Activated CD8-positive, alpha-beta T cell treated with anti-CD3 and anti-CD28 coated beads for 36 hours (primary cell): ENCODE results near the gene NFE2L1. TPM values are rescaled to one million over a fixed set of nuclear protein-coding genes. Genes with fewer than 3 reads are reported as not detected.
A peak's percentile ranks its signal among the peaks of the same experiment; 100 is the strongest.

Experiments
- ATAC-seq: fragments of 200-7000 bp; cut with Tn5 transposase; one replicate; pipeline ENCODE4 v1.10.0; 2021; ENCODE audit warnings: mild to moderate bottlenecking, moderate library complexity
- CTCF ChIA-PET: fragments of 350-600 bp; sonication (Branson Sonifier 250); formaldehyde crosslinking; loops from one replicate; lab custom pipeline; 2021; ENCODE audit warnings: antibody characterized with exemption; lab: Charles Lee
- POLR2A ChIA-PET: fragments of 350-600 bp; sonication (Branson Sonifier 250); formaldehyde crosslinking; loops from one replicate; lab custom pipeline; 2021; ENCODE audit warnings: antibody characterized with exemption; lab: Charles Lee
- DNase-seq: peaks from one replicate; pipeline ENCODE4 v3.0.0-alpha.2; 2020
- H3K27ac Mint-ChIP-seq: one replicate; pipeline ENCODE4 v1.8.0; 2021; ENCODE audit warnings: mild to moderate bottlenecking, mixed read lengths
- H3K27me3 Mint-ChIP-seq: one replicate; pipeline ENCODE4 v1.8.0; 2021; ENCODE audit warnings: mixed read lengths
- H3K36me3 Mint-ChIP-seq: one replicate; pipeline ENCODE4 v1.8.0; 2021; ENCODE audit warnings: low read depth, mixed read lengths
- H3K4me1 Mint-ChIP-seq: one replicate; pipeline ENCODE4 v1.8.0; 2021; ENCODE audit warnings: low read depth, mixed read lengths
- H3K4me3 Mint-ChIP-seq: one replicate; pipeline ENCODE4 v1.8.0; 2021; ENCODE audit warnings: mild to moderate bottlenecking, moderate library complexity, mixed read lengths
- H3K9me3 Mint-ChIP-seq: one replicate; pipeline ENCODE4 v1.8.0; 2021; ENCODE audit warnings: mixed read lengths
- CTCF ChIP-seq: fragments of 200-600 bp; IDR thresholded peaks from one replicate; pipeline ENCODE4 v1.8.0; 2022; ENCODE audit warnings: antibody characterized with exemption, mild to moderate bottlenecking
- intact Hi-C: fragments of 100-400 bp; cut with micrococcal nuclease; formaldehyde crosslinking; loops from one replicate; pipeline ENCODE4 v1.10.0; 2022
- total RNA-seq, 2 experiments: library from RNA; stranded (reverse); gene quantifications; one replicate each; pipeline ENCODE4 v1.2.3, GENCODE V29; 2021

The NFE2L1 gene
- total RNA-seq, 2 experiments from 2014 or later = 88.3 to 90.3 TPM

- ChIA-PET CTCF (interaction anchor here (0.8 to 10.1 kb wide), 14 partner anchors 8 to 105 kb away, joined by 3 to 101 read pairs (median 4); partner anchors contain the start of genes CDK5RAP3 and COPZ2), POLR2A (interaction anchor here (1.1 to 9.7 kb wide), 9 partner anchors 10 to 76 kb away, joined by 4 to 82 read pairs (median 9); partner anchors contain the start of genes COPZ2 and SNX11)
- Mint-ChIP-seq H3K9me3 (no peaks in the 10 kb centered on the region), H3K4me3 (peak overlapping the region; percentile 96), H3K27me3 (no peaks in the 10 kb centered on the region), H3K4me1 (peaks cover 57% of the 10 kb centered on the region), H3K36me3 (peaks cover 53% of the 10 kb centered on the region), H3K27ac (peak overlapping the region; percentile 98)
- ATAC-seq (peak; percentile 24), DNase-seq (peak; percentile 65)
- intact Hi-C loops = no loop called here
- TF ChIP-seq CTCF = no peak
These were observed 396 bp downstream of the NFE2L1 start for GRCh38 chr17:48048384-48049126.

DNA sequence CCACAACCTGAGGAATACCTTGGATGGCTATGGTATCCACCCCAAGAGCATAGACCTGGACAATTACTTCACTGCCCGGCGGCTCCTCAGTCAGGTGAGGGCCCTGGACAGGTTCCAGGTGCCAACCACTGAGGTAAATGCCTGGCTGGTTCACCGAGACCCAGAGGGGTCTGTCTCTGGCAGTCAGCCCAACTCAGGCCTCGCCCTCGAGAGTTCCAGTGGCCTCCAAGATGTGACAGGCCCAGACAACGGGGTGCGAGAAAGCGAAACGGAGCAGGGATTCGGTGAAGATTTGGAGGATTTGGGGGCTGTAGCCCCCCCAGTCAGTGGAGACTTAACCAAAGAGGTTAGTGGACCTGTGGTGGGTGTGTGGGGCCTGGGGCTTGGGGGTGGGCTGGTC lies 3.1 kb downstream of the NFE2L1 start:
- no peak for ATAC-seq
- peak overlapping the region; percentile 96 for H3K4me3 Mint-ChIP-seq
- POLR2A ChIA-PET = no interaction called here

DNA sequence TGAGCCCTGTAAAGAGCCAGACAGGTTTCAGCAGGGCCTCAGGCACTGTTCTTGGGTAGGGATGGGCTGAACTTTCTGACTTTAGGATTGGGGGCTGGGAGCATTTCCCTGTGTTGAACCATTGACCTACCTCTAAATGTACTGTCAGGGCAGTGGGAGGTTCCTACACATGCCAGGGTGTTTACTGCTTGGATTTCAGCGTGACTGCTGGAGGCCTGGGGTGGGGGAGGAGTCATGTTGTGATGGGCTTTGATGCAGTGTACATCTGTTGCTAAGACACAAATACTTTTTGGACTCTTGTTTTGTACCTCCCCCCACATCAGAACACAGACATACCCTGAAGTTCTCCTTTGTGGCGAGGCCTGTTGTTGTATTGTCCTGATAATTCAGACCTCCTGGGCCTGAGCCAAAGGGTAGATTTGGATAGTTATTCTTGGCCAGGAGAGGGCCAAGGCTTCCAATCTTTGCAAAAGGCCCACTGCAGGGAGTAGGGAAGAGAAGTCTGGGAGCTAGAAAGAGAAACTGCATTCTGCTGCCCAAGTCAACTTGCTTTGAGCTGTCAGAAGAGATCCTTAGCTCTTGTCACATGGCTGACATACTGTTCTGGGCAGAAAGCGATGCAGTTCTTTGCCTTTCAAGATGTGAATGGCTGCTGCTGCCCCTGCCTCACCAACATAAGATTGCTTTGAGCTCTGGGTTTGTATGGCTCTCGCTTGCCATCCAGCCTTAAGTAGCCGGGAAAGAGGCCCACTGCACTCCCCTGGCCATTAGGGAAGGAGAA lies 3.7 kb downstream of the NFE2L1 start:
- Mint-ChIP-seq H3K27me3 (no peaks in the 10 kb centered on the region), H3K36me3 (peaks cover 60% of the 10 kb centered on the region), H3K4me1 (peaks cover 63% of the 10 kb centered on the region), H3K27ac (peak overlapping the region; percentile 69), H3K9me3 (no peaks in the 10 kb centered on the region), H3K4me3 (peak overlapping the region; percentile 96)
- POLR2A ChIA-PET = no interaction called here
- intact Hi-C loops = no loop called here
- no peak for TF ChIP-seq CTCF
- CTCF ChIA-PET = interaction anchor here (0.9 to 2.7 kb wide), 3 partner anchors 15 to 25 kb away, joined by 3 to 8 read pairs (median 5); partner anchors contain the start of gene COPZ2
- ATAC-seq = no peak
- DNase-seq = no peak

More for the DNA sequence above, 3.1 kb downstream of the NFE2L1 start:
- H3K9me3 Mint-ChIP-seq = no peaks in the 10 kb centered on the region
- H3K27ac Mint-ChIP-seq = peak overlapping the region; percentile 69
- intact Hi-C loops = no loop called here
- no peaks in the 10 kb centered on the region for H3K27me3 Mint-ChIP-seq
- peaks cover 63% of the 10 kb centered on the region for H3K4me1 Mint-ChIP-seq
- no peak for DNase-seq
- no peak for TF ChIP-seq CTCF
- peaks cover 59% of the 10 kb centered on the region for H3K36me3 Mint-ChIP-seq
- CTCF ChIA-PET = interaction anchor here (10.1 kb wide), 1 partner anchor 25 kb away, joined by 101 read pairs; no protein-coding TSS in a partner anchor

GRCh38 chr17:48052956-48053757 lies 5.0 kb downstream of the NFE2L1 start:
- Mint-ChIP-seq H3K27ac (peak overlapping the region; percentile 66), H3K9me3 (no peaks in the 10 kb centered on the region), H3K36me3 (peaks cover 69% of the 10 kb centered on the region), H3K27me3 (no peaks in the 10 kb centered on the region), H3K4me1 (peaks cover 63% of the 10 kb centered on the region), H3K4me3 (peak overlapping the region; percentile 6)
- POLR2A ChIA-PET = interaction anchor here (0.6 kb wide), 1 partner anchor 8 kb away, joined by 3 read pairs; no protein-coding TSS in a partner anchor
- ATAC-seq = no peak
- TF ChIP-seq CTCF = no peak
- CTCF ChIA-PET = interaction anchor here (0.9 to 2.7 kb wide), 4 partner anchors 13 to 26 kb away, joined by 3 to 8 read pairs (median 4); partner anchors contain the start of gene COPZ2
- no peak for DNase-seq
- intact Hi-C loops = no loop called here
